IPS-20b (cell line): ENCODE measurements around the gene ITGB4.
A peak's percentile ranks its signal among the peaks of the same experiment; 100 is the strongest.

Experiments used
- H3K27ac ChIP-seq: one replicate; pipeline ENCODE4 v1.5.1; 2013; ENCODE audit warnings: low read length
- H3K27me3 ChIP-seq: 2 replicates; pipeline ENCODE4 v1.6.1; 2013; ENCODE audit warnings: mild to moderate bottlenecking, low read length, inconsistent platforms; ENCODE audit not compliant: insufficient read depth
- H3K36me3 ChIP-seq: 2 replicates; pipeline ENCODE4 v1.6.1; 2013; ENCODE audit warnings: low read depth, mild to moderate bottlenecking, inconsistent platforms, low read length, moderate library complexity; ENCODE audit not compliant: insufficient read depth
- H3K4me1 ChIP-seq: 2 replicates; pipeline ENCODE4 v1.6.1; 2013; ENCODE audit warnings: mild to moderate bottlenecking, control low read depth, inconsistent platforms, low read length, moderate library complexity; ENCODE audit not compliant: insufficient read depth
- H3K4me3 ChIP-seq: 2 replicates; pipeline ENCODE4 v1.5.1; 2013; ENCODE audit warnings: mild to moderate bottlenecking, low read length, inconsistent platforms
- H3K9ac ChIP-seq: 2 replicates; pipeline ENCODE4 v1.6.1; 2013; ENCODE audit warnings: low read depth, mild to moderate bottlenecking, inconsistent platforms, low read length, moderate library complexity
- H3K9me3 ChIP-seq: 2 replicates; pipeline ENCODE4 v1.6.1; 2013; ENCODE audit warnings: mild to moderate bottlenecking, low read depth, low read length, inconsistent platforms; ENCODE audit not compliant: insufficient read depth

Gene ITGB4

DNA sequence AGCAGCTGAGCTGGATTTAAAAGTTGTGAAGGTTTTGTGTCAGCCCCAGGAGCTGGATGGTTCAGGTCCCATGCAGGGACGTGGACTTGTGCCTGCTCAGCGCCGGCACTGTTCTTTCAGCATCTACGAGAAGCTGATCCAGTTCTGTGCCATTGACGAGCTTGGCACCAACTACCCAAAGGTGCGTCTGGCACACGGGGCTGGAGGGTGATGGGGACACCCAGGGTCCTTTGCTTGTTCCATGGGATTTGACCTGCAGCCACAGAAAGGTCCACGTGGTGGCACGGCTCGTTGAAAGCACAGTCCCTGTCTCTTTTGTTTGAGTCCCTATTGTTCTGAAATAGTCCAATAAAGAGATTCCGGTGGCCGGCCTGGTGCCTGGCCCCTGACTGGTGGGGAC is 18.1 kb upstream of the ITGB4 start:
- no peak overlapping the region for H3K27ac ChIP-seq
- no peak overlapping the region for H3K4me3 ChIP-seq
- H3K9me3 ChIP-seq: no peaks in the 10 kb centered on the region
- no peaks in the 10 kb centered on the region for H3K4me1 ChIP-seq
- H3K27me3 ChIP-seq: no peaks in the 10 kb centered on the region
- H3K9ac ChIP-seq: no peak overlapping the region
- H3K36me3 ChIP-seq: peaks cover 94% of the 10 kb centered on the region

DNA sequence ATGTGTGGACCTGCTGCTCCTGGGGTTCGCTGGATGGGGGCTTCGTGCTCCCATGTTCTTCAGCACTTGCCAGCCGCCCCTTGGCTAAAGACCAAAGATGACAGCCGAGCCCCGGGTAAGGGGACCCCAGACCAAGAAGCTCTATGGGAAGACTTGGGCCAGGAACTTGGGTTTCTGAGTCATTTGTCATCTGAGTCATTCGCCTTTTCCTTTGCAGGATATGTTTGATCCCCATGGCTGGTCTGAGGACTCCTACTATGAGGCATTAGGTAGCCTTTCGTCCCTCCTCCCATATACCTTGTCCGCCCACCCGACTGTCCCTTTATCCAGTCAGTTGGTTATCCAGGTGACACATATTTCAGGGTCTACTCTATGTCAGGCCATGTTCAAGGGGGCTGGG is 17.7 kb upstream of the ITGB4 start:
- Histone ChIP-seq H3K4me1 (no peaks in the 10 kb centered on the region), H3K27ac (no peak overlapping the region), H3K4me3 (no peak overlapping the region), H3K36me3 (peaks cover 96% of the 10 kb centered on the region), H3K27me3 (no peaks in the 10 kb centered on the region), H3K9me3 (no peaks in the 10 kb centered on the region), H3K9ac (no peak overlapping the region)

DNA sequence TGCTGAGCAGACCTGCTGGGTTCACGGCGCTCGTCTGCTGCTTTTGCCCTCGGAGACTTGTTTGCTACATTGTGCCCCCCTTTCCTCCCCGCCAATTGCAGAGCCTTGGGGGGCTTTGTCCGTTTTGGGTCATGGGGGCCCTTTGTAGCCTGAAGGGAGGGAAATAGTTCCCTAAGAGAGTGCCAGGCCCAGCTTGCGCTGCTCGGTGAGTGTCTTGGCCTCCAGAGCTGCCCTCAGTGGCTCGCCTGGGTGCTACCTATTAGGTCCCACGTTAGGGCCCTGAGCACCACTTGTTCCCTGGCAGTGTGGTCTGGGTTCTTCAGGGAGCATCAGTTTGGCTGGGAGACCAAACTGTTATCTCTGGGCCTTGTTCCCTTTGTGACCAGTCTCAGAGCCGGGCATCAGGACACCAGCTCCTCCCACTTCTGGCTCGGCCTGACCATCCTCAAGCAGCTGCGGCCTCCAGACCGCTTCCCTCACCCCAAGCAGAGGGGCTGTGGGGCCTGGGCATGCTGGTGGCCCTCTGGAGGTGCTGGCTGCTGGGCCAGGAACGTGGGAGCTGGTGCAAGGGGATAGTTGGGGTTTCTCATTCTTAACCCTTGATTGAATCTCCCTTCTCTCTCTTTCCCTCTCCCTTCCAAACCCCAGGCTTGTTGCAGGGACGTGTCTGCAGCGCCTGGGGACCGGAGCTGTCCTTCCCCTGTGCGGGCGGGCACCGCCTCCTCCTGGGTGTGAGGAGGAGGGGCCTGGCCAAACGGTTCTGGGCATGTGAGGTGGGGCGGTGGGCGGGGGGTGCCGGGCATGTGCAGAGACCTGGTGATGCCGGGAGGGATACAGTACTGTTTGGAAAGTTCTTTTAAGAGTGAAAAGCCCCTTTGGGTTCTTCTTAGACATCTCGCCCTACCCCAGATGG is 16.0 kb upstream of the ITGB4 start:
- H3K27me3 ChIP-seq: no peaks in the 10 kb centered on the region
- H3K9me3 ChIP-seq: no peaks in the 10 kb centered on the region
- H3K9ac ChIP-seq: no peak overlapping the region
- peaks cover 82% of the 10 kb centered on the region for H3K36me3 ChIP-seq
- no peak overlapping the region for H3K4me3 ChIP-seq
- no peaks in the 10 kb centered on the region for H3K4me1 ChIP-seq
- H3K27ac ChIP-seq: no peak overlapping the region

DNA sequence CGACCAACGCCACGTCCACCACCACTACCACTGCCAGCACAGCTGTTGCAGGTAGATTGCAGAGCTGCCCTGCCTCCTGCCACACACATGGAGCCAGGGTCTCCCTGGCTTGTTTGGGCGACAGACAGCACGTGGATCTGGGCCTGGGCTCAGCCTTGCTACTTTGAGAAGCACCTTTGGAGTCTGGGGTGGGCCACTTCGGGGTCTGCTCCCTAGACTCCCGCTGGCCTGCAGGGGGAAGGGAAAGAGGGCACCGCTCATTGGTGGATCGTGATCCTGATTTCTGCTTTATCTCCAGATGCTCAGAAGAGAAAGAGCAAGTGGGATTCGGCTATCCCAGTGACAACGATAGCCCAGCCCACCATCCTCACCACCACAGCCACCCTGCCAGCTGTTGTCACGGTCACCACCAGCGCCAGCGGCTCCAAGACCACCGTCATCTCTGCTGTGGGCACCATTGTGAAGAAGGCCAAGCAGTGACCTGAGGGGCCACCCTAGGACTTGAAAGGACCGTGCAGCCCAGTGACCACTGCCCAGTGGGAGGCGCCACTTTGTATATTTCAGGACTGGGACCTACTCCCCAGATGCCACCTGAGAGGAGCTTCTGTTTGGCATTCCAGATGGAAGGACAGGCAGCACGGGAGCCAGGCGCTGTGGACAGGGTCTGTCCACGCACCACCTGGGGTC is 15.1 kb upstream of the ITGB4 start:
- Histone ChIP-seq H3K9ac (no peak overlapping the region), H3K27me3 (no peaks in the 10 kb centered on the region), H3K4me3 (no peak overlapping the region), H3K36me3 (peaks cover 73% of the 10 kb centered on the region), H3K9me3 (no peaks in the 10 kb centered on the region), H3K27ac (no peak overlapping the region), H3K4me1 (no peaks in the 10 kb centered on the region)

DNA sequence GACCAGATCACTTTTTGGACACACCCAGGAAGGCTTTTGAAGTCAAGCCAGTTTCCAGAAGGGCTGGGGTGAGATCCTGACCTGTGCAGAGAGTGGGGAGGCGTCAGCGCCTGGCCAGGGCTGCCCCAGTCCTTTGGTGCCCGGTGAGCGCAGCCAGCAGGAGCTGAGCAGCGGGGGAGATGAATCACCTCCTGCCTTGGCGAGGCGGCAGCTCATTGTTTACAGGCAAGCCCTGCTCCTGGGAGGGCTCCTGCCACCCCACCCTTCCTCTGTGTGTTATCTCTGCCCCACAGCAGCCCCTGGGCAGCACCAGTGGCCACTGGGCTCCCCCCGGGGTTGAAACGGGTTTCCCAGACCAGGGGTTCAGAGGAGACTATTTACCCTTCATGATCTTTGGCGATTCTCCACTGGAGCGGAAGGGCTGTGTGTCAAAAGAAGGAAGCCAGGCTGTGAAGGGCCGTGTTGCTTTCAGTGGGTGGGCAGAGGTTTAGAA is 14.1 kb upstream of the ITGB4 start:
- Histone ChIP-seq H3K9ac (no peak overlapping the region), H3K27ac (no peak overlapping the region), H3K27me3 (no peaks in the 10 kb centered on the region), H3K4me1 (no peaks in the 10 kb centered on the region), H3K4me3 (no peak overlapping the region), H3K9me3 (no peaks in the 10 kb centered on the region), H3K36me3 (peaks cover 63% of the 10 kb centered on the region)

DNA sequence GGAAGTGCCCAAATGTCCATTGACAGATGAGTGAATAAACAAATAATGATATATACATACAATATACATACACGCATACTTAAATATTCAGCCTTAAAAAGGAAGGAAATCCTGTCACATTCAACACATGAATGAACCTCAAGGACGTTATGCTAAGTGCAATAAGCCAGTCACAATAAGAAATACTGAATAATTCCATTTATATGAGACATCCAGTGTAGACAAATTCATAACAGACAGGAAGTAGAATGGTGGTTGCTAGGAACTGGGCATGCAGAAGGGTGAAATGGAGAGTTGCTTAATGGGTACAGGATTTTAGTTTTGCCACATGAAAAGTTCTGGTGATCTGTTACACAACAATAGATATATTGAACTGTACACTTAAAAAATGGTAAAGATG is 8.8 kb upstream of the ITGB4 start:
- H3K9me3 ChIP-seq: no peaks in the 10 kb centered on the region
- peaks cover 11% of the 10 kb centered on the region for H3K36me3 ChIP-seq
- H3K27ac ChIP-seq: no peak overlapping the region
- no peaks in the 10 kb centered on the region for H3K4me1 ChIP-seq
- H3K27me3 ChIP-seq: no peaks in the 10 kb centered on the region
- no peak overlapping the region for H3K9ac ChIP-seq
- no peak overlapping the region for H3K4me3 ChIP-seq

DNA sequence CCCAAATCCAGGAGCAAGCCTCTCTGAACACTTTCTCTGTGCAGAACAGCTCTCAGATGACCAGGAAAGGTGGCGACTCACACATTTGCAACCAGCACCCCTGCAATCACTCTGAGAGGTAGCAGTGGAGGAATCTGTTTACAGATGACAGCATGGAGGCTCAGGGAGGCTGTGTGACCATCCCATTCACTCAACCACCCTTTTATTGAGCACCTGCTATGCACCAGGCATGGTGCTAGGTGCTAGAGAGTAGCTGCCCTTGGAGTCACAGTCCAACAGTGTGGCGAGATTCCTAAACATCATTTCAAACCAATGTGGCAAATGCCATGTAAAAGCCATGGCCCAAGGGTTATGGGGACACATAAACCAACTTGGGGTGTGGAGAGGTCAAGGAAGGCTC is 1.5 kb upstream of the ITGB4 start:
- Histone ChIP-seq H3K27ac (no peak overlapping the region), H3K9ac (no peak overlapping the region), H3K9me3 (no peaks in the 10 kb centered on the region), H3K36me3 (no peaks in the 10 kb centered on the region), H3K27me3 (peaks cover 41% of the 10 kb centered on the region), H3K4me1 (no peaks in the 10 kb centered on the region), H3K4me3 (no peak overlapping the region)

DNA sequence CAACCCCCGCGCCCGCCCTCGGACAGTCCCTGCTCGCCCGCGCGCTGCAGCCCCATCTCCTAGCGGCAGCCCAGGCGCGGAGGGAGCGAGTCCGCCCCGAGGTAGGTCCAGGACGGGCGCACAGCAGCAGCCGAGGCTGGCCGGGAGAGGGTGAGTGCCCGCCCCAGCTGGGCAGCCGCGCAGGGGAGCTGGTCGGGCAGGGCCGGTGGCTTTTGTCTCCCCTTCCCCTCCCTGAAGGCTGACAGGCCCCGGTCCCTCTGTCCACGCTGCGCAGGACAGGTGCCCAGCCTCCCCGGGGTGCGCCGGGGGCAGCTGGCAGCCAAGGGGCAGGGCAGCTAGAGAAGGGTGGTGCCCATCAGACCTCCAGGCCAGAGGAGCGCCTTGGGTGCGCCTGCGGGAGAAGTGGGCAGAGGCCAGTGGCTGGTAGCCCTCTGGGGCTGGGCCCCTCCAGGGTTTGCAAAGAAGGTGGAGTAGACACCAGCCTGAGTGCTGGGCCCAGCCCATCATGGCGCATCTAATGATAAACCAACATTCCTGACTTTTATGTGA is 278 bp downstream of the ITGB4 start:
- Histone ChIP-seq H3K27me3 (peaks cover 41% of the 10 kb centered on the region), H3K36me3 (no peaks in the 10 kb centered on the region), H3K4me1 (no peaks in the 10 kb centered on the region), H3K27ac (no peak overlapping the region), H3K9ac (peak overlapping the region; percentile 32), H3K9me3 (no peaks in the 10 kb centered on the region), H3K4me3 (peak overlapping the region; percentile 53; the same call in 1 of the 2 replicates)

DNA sequence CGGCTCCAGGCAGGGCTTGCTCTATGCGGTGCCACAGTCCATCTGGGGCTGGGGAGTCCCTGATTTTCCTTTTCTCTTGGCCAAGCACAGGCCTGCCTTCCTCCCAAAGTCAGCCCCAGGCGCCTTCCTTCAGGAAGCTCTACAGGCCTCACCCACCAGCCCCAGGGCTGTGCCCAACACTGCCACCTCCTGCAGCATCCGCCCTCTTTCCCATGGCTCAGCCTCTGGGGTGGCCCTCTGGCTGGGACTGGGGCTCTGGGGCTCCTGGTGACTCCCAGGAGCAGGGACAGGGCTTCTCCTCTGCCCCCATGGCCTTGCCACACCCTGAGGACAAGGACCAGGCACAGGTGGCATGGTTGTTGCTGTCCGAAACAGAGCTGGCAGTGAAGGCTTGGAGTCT is 817 bp downstream of the ITGB4 start:
- Histone ChIP-seq H3K4me3 (no peak overlapping the region), H3K27ac (no peak overlapping the region), H3K9ac (no peak overlapping the region), H3K36me3 (no peaks in the 10 kb centered on the region), H3K27me3 (peaks cover 41% of the 10 kb centered on the region), H3K4me1 (no peaks in the 10 kb centered on the region), H3K9me3 (no peaks in the 10 kb centered on the region)

DNA sequence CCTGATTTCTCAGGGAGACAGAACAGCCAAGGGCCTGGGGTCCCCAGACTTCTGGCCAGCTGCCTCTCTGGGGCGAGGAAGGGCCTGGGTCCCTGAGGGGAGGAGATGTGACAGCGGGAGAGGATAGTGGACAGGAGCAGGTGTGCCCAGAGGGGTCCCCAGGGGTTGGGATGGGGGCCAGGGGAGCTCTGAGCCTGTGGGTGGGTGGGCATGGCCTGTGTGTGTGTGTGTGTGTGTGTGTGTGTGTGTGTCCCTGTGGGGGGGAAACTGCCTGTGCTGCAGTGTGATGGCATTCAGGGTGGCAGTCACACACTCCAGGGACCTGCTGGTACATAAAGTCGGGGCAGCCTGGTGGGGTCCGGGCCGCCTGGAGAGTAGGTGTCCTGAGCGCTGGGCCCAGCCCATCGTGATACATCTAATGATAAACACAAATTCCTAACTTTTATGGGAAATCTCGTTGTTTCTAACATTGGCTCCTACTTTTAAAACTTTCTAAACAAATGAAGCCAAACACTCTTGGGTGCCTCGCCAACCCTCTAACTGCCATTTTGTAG is 1.4 kb downstream of the ITGB4 start:
- Histone ChIP-seq H3K36me3 (no peaks in the 10 kb centered on the region), H3K4me3 (no peak overlapping the region), H3K27ac (no peak overlapping the region), H3K9me3 (no peaks in the 10 kb centered on the region), H3K9ac (no peak overlapping the region), H3K27me3 (peaks cover 41% of the 10 kb centered on the region), H3K4me1 (no peaks in the 10 kb centered on the region)

DNA sequence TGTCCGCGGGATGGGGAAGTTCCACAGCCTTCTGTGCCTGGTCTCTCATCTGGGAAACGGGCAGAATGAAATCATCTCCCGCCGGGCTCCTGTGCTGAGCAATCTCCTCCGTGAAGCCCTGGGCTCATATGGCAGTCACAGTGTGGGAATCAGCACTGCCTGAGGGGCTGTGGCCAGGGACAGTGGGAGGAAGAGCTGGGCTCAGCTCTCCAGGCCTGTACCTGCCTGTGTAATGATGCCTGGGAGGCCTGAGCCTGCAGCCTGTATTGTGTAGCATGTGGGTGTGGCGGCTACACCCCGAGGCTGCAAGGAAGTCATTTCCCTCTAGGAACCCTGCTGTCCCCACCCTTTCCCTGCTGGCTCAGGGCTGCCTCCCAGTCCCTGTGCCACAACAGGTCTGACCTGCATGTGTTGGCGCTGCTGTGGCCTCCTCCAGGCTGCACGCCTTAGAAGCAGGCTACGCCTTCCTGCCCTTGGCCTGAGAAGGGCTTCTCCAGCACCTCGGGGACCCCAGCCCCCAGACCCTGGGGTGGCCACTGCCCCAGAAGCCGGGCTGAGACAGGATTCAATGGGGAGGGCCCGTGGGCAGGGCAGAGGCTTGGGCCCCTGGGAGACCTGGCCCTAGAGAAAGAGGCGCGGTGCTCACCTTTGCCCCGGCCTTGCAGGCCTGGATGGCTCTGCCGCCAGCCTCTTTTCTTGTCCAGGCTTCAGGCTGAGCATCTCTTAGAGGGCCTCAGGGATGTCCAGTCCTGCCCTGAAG is 2.1 kb downstream of the ITGB4 start:
- no peaks in the 10 kb centered on the region for H3K4me1 ChIP-seq
- H3K27me3 ChIP-seq: peaks cover 40% of the 10 kb centered on the region
- no peaks in the 10 kb centered on the region for H3K9me3 ChIP-seq
- H3K9ac ChIP-seq: no peak overlapping the region
- no peak overlapping the region for H3K27ac ChIP-seq
- no peak overlapping the region for H3K4me3 ChIP-seq
- H3K36me3 ChIP-seq: no peaks in the 10 kb centered on the region
